ENCODE results near the gene VPS25. TPM values are rescaled to one million over a fixed set of nuclear protein-coding genes. Genes with fewer than 3 reads are reported as not detected.

Gene VPS25
- total and polyA plus RNA-seq, 2 donors from 2014 or later, result 85.2 to 112 TPM

DNA sequence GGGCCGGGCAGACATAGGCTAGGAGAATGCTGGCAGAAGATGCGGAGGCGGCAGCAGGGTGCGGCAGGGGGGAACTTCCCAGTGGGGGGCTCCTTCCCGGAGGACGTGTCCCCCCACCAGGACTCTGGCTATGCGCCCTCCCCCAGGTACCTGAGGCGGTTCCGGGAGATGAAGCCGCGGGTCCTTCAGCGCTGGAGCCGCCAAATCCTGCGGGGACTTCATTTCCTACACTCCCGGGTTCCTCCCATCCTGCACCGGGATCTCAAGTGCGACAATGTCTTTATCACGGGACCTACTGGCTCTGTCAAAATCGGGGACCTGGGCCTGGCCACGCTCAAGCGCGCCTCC, 10.5 kb downstream of the VPS25 start:
- intact Hi-C loops (cut with DNase I), result no loop called here
- DNase-seq (peak in 1 of 5 donors; percentile 65), FAIRE-seq (no peak)
- H3K27me3 ChIP-seq (ENCODE audit: control insufficient read depth, insufficient read depth, low read length), result peaks cover 44% of the 10 kb centered on the region
- peak overlapping the region in 1 of 3 donors; percentile 88 for H3K9ac ChIP-seq (ENCODE audit: low read length in 3 of 3)
- H3K4me1 ChIP-seq (ENCODE audit: control insufficient read depth in 2 of 3, insufficient read depth in 2 of 3, low read depth in 1 of 3, low read length in 3 of 3), result peaks cover 0 to 10% (median 2%) of the 10 kb centered on the region in 3 donors
- H3K36me3 ChIP-seq (ENCODE audit: control insufficient read depth in 2 of 3, insufficient read depth in 3 of 3, low read length in 3 of 3), result peaks cover 0 to 13% (median 3%) of the 10 kb centered on the region in 3 donors
- peak overlapping the region in 1 of 3 donors; percentile 79 for H3K4me3 ChIP-seq (ENCODE audit: low read length in 3 of 3)
- H3K27ac ChIP-seq (ENCODE audit: low read depth in 2 of 2, low read length in 2 of 2), result peak overlapping the region; percentile 75 to 82
- no peaks in the 10 kb centered on the region for H3K9me3 ChIP-seq (ENCODE audit: control insufficient read depth in 2 of 3, insufficient read depth in 1 of 3, low read length in 3 of 3)
- TF ChIP-seq, protein P1, sequence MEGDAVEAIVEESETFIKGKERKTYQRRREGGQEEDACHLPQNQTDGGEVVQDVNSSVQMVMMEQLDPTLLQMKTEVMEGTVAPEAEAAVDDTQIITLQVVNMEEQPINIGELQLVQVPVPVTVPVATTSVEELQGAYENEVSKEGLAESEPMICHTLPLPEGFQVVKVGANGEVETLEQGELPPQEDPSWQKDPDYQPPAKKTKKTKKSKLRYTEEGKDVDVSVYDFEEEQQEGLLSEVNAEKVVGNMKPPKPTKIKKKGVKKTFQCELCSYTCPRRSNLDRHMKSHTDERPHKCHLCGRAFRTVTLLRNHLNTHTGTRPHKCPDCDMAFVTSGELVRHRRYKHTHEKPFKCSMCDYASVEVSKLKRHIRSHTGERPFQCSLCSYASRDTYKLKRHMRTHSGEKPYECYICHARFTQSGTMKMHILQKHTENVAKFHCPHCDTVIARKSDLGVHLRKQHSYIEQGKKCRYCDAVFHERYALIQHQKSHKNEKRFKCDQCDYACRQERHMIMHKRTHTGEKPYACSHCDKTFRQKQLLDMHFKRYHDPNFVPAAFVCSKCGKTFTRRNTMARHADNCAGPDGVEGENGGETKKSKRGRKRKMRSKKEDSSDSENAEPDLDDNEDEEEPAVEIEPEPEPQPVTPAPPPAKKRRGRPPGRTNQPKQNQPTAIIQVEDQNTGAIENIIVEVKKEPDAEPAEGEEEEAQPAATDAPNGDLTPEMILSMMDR (IDR thresholded peaks at IDR 0.05; ENCODE audit: borderline replicate concordance, extremely low read depth, insufficient read depth), result no peak

DNA sequence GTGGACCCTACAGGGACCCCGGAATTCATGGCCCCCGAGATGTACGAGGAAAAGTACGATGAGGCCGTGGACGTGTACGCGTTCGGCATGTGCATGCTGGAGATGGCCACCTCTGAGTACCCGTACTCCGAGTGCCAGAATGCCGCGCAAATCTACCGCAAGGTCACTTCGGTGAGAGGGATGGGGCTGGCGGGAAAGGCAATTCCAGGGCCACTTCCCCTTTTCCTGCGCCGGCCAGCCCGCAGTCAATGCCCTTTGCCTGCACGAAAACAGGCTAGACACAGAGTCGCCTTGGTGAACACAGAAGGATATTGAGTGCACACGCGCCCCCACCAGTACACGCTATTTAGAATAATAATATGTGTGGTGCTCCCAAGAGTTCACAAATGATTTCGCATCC, 11.2 kb downstream of the VPS25 start:
- TF ChIP-seq, protein P1 (IDR thresholded peaks at IDR 0.05; ENCODE audit: borderline replicate concordance, extremely low read depth, insufficient read depth), result no peak
- peak in 1 of 5 donors; percentile 67 for DNase-seq
- FAIRE-seq, result no peak
- H3K9ac ChIP-seq (ENCODE audit: low read length in 3 of 3), result peak overlapping the region in 1 of 3 donors; percentile 58
- H3K36me3 ChIP-seq (ENCODE audit: control insufficient read depth in 2 of 3, insufficient read depth in 3 of 3, low read length in 3 of 3), result peaks cover 0 to 8% (median 0%) of the 10 kb centered on the region in 3 donors
- peaks cover 0 to 10% (median 2%) of the 10 kb centered on the region in 3 donors for H3K4me1 ChIP-seq (ENCODE audit: control insufficient read depth in 2 of 3, insufficient read depth in 2 of 3, low read depth in 1 of 3, low read length in 3 of 3)
- H3K27ac ChIP-seq (ENCODE audit: low read depth in 2 of 2, low read length in 2 of 2), result peak overlapping the region in 1 of 2 donors; percentile 67
- H3K4me3 ChIP-seq (ENCODE audit: low read length in 3 of 3), result peak overlapping the region in 1 of 3 donors; percentile 79
- no peaks in the 10 kb centered on the region for H3K9me3 ChIP-seq (ENCODE audit: control insufficient read depth in 2 of 3, insufficient read depth in 1 of 3, low read length in 3 of 3)
- intact Hi-C loops (cut with DNase I), result no loop called here
- H3K27me3 ChIP-seq (ENCODE audit: control insufficient read depth, insufficient read depth, low read length), result peaks cover 44% of the 10 kb centered on the region

DNA sequence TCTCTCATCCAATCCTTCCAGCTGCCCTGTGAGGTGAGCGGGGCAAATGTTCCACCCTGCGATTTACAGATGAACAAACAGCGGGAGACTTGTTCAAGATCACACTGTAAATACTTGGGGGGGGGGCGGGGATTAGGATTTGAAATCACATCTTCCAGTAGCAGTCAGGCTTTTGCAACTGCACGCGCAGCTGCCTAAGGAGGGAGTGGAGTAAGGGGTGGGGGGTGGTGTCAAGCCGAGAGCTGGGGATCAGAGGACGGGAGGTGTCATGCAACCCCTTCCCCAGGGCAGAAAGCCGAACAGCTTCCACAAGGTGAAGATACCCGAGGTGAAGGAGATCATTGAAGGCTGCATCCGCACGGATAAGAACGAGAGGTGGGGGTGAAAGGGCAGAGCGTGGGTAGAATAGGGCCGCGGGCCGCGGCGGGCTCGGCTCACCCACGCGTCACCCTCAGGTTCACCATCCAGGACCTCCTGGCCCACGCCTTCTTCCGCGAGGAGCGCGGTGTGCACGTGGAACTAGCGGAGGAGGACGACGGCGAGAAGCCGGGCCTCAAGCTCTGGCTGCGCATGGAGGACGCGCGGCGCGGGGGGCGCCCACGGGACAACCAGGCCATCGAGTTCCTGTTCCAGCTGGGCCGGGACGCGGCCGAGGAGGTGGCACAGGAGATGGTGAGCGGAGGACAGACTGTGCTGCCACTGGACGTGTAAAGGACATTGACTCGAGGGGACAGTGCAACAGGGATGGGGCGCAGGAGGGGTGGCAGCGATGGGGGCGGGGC, 11.8 kb downstream of the VPS25 start:
- peak overlapping the region in 1 of 3 donors; percentile 58 for H3K9ac ChIP-seq (ENCODE audit: low read length in 3 of 3)
- no peak for FAIRE-seq
- DNase-seq, result peak in 2 of 5 donors; percentile 52 to 66

More for the DNA sequence above, 11.8 kb downstream of the VPS25 start:
- Histone ChIP-seq H3K4me3 (ENCODE audit: low read length in 3 of 3) (peak overlapping the region in 1 of 3 donors; percentile 79), H3K27ac (ENCODE audit: low read depth in 2 of 2, low read length in 2 of 2) (peak overlapping the region; percentile 55 to 60), H3K4me1 (ENCODE audit: control insufficient read depth in 2 of 3, insufficient read depth in 2 of 3, low read depth in 1 of 3, low read length in 3 of 3) (peaks cover 0 to 8% (median 2%) of the 10 kb centered on the region in 3 donors), H3K36me3 (ENCODE audit: control insufficient read depth in 2 of 3, insufficient read depth in 3 of 3, low read length in 3 of 3) (peaks cover 0 to 8% (median 0%) of the 10 kb centered on the region in 3 donors), H3K27me3 (ENCODE audit: control insufficient read depth, insufficient read depth, low read length) (peaks cover 44% of the 10 kb centered on the region), H3K9me3 (ENCODE audit: control insufficient read depth in 2 of 3, insufficient read depth in 1 of 3, low read length in 3 of 3) (no peaks in the 10 kb centered on the region)
- intact Hi-C loops (cut with DNase I), result no loop called here
- TF ChIP-seq, protein P1 (IDR thresholded peaks at IDR 0.05; ENCODE audit: borderline replicate concordance, extremely low read depth, insufficient read depth), result no peak

Data from kidney (tissue), 14 donors.